Ectodermal cell (in vitro differentiated cells): ENCODE measurements around the gene TMED9.
"Not testable (repeated sequence)": the region's sequence is repeated elsewhere in the genome, so short reads cannot be mapped to it uniquely, and the experiment has no call there.

Experiments
- H3K27ac ChIP-seq: 2 replicates; pipeline ENCODE4 v1.7.0; 2013; ENCODE audit warnings: mild to moderate bottlenecking, low read depth, low read length; ENCODE audit not compliant: insufficient read depth, poor library complexity, severe bottlenecking
- H3K27me3 ChIP-seq: 2 replicates; pipeline ENCODE4 v1.7.0; 2013; ENCODE audit warnings: mild to moderate bottlenecking, low read length; ENCODE audit not compliant: insufficient read depth, control insufficient read depth, poor library complexity, severe bottlenecking
- H3K36me3 ChIP-seq: one replicate; pipeline ENCODE4 v1.7.0; 2013; ENCODE audit warnings: low read length; ENCODE audit not compliant: control insufficient read depth, insufficient read depth
- H3K4me1 ChIP-seq: one replicate; pipeline ENCODE4 v1.7.0; 2013; ENCODE audit warnings: low read length; ENCODE audit not compliant: control insufficient read depth, insufficient read depth
- H3K4me3 ChIP-seq: 2 replicates; pipeline ENCODE4 v1.7.0; 2013; ENCODE audit warnings: low read depth, low read length, control low read depth; ENCODE audit not compliant: insufficient read depth
- H3K9me3 ChIP-seq: 2 replicates; pipeline ENCODE4 v1.7.0; 2013; ENCODE audit warnings: mild to moderate bottlenecking, low read length, moderate library complexity; ENCODE audit not compliant: control insufficient read depth
- WGBS, 2 experiments: methylation state at CpG; one replicate each; pipeline ENCODE4 v1.1.7; 2013; ENCODE audit warnings: missing lambda C conversion rate in 2 of 2; 5-methylcytosine and 5-hydroxymethylcytosine counted together

Gene TMED9

DNA sequence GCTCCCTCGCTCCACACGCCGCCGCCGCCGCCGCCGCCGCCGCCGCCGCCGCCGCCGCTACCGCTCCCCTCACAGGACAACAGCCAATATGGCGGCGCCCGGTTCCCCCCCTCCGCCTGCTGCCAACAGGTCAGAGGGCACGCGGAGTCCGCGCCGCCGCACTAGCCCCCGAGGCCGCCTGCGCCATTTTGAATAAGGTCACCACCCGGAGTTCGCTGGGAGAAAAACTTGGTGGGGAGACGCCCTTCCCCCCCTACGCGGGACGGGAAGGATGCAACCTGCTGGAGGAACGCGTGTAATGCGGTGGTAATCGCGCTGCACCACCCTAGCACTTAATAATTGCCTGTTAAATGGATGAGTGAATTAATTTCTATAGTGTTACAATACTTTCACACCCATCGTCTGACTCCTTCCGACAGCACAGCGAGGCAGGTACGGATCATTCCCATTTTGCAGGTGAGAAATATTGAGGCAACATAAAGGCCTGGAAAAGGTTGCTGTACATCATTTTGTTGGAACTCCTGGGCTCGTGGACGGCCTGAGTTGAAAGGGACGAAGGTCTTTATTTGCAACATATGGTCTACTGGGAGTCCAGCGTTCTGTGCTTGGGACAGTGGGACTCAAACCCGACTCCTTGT, 37.4 kb upstream of the TMED9 start, which contains the start of gene FAM193B:
Gene FAM193B, minus strand, starts transcription at position 90 of the 638 bp plus-strand sequence. CDS start 105 bp downstream, outside the sequence.
- Histone ChIP-seq H3K27me3 (no peaks in the 10 kb centered on the region), H3K9me3 (no peaks in the 10 kb centered on the region), H3K4me3 (peak within 1 kb of the TSS; percentile 57), H3K4me1 (peaks cover 7% of the 10 kb centered on the region), H3K27ac (no peak within 1 kb of the TSS), H3K36me3 (peaks cover 12% of the 10 kb centered on the region)
- WGBS, 2 experiments: 16% methylated on average over 49 of the region's 49 CpGs

DNA sequence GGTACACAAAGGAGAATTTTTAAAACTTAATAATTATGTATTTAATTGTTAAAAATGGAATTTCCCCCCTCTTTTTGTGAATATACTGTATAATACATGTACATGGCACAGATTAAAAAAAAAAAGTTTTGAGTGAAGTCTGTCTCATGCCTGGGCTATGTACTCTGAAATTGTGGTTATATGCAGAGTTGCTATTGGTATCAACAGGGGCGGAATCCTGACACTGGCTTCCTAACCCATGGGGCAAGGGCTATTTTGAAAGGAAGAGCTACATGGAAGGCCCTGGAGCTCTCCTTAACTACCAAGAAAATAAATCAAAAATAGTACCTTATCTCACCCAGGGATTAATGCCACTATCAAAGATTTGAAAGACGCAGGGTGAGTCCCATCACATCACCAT, 36.8 kb upstream of the TMED9 start:
- Histone ChIP-seq H3K27ac (no peak overlapping the region), H3K4me3 (no peak overlapping the region), H3K27me3 (no peaks in the 10 kb centered on the region), H3K36me3 (peaks cover 10% of the 10 kb centered on the region), H3K4me1 (peaks cover 7% of the 10 kb centered on the region), H3K9me3 (no peaks in the 10 kb centered on the region)
- 94 to 96% methylated on average over 2 of the region's 2 CpGs for WGBS, 2 experiments

DNA sequence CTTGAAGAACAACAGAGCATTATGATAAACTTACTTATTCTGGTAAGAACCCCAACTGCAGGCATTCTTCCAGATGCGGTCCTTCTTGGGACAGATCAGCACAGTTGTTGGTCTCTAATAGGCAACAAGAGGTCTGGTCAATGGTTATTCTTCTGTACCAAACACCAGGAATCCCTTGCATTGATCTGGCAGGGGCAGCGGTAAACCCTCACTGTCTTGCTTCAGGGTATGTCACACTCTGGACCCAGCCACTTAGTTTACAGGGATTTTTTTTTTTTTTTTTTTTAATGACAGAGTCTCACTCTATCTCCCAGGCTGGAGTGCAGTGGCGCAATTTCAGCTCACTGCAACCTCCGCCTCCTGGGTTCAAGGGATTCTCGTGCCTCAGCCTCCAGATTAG, 36.3 kb upstream of the TMED9 start:
- WGBS, 2 experiments: 87 to 92% methylated on average over 5 of the region's 5 CpGs
- Histone ChIP-seq H3K4me3 (no peak overlapping the region), H3K27ac (no peak overlapping the region), H3K27me3 (no peaks in the 10 kb centered on the region), H3K4me1 (peaks cover 7% of the 10 kb centered on the region), H3K9me3 (no peaks in the 10 kb centered on the region), H3K36me3 (peaks cover 6% of the 10 kb centered on the region)

DNA sequence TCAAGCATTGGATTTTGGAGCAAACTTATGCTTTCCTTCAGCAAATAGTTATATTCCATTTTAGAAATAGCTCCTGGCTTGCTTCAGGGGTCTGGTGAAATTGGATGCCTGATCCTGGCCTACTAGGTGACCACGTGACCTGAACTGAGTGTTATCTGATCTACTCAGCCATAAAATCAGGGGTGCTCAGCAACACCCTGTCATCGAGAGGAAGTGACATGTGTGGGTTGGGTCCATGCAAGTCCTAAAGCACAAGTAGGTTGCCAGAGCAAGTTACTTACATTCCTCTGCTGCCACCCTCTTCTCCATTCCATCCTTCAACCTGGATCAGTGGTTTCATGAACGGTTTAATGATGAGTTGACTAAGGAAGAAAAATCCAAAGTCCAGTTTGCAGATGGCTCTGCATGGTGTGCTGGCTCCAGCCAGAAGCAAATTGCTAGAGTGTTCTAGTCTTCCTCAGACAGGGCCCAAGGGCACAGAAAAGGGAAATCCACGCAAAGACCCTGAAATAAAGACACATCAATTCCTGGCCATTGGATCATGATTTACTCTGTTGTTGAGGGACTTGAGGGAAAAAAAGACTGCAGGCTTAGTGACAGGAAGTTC, 34.9 kb upstream of the TMED9 start:
- Histone ChIP-seq H3K27me3 (no peaks in the 10 kb centered on the region), H3K27ac (no peak overlapping the region), H3K4me3 (no peak overlapping the region), H3K36me3 (no peaks in the 10 kb centered on the region), H3K9me3 (no peaks in the 10 kb centered on the region), H3K4me1 (peaks cover 7% of the 10 kb centered on the region)
- 89 to 91% methylated on average over 4 of the region's 4 CpGs for WGBS, 2 experiments

DNA sequence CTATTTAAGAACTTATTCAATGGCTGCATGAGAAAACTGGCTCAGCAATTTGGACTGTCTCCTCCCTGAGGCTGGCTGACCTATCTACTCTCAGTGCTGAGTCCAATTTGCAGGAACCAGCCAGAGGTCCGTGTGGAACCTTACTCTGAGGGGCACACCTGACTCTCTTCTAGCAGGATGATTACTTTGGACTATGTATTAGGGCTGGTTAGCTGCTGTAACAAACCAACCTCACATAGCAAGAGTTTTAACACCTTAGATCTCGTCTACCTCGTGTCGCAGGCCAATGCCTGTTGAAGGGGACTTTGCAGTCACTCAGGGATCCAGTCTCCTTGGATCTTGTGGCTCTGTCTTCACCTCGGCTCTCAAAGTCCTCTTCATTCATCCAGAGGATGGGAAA, 34.2 kb upstream of the TMED9 start:
- Histone ChIP-seq H3K4me1 (peaks cover 4% of the 10 kb centered on the region), H3K36me3 (no peaks in the 10 kb centered on the region), H3K9me3 (no peaks in the 10 kb centered on the region), H3K27me3 (no peaks in the 10 kb centered on the region), H3K4me3 (no peak overlapping the region), H3K27ac (no peak overlapping the region)
- 94% methylated on average over 5 of the region's 5 CpGs for WGBS, 2 experiments

DNA sequence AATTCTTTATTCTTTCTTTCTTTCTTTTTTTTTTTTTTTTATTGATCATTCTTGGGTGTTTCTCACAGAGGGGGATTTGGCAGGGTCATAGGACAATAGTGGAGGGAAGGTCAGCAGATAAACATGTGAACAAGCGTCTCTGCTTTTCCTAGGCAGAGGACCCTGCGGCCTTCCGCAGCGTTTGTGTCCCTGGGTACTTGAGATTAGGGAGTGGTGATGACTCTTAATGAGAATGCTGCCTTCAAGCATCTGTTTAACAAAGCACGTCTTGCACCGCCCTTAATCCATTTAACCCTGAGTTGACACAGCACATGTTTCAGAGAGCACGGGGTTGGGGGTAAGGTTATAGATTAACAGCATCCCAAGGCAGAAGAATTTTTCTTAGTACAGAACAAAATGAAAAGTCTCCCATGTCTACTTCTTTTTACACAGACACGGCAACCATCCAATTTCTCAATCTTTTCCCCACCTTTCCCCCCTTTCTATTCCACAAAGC, 32.5 kb upstream of the TMED9 start:
- not testable (repeated sequence) for H3K36me3 ChIP-seq, H3K27me3 ChIP-seq, H3K4me1 ChIP-seq, H3K4me3 ChIP-seq, H3K9me3 ChIP-seq, H3K27ac ChIP-seq
- WGBS, 2 experiments: 51 to 60% methylated on average over 5 of the region's 8 CpGs

DNA sequence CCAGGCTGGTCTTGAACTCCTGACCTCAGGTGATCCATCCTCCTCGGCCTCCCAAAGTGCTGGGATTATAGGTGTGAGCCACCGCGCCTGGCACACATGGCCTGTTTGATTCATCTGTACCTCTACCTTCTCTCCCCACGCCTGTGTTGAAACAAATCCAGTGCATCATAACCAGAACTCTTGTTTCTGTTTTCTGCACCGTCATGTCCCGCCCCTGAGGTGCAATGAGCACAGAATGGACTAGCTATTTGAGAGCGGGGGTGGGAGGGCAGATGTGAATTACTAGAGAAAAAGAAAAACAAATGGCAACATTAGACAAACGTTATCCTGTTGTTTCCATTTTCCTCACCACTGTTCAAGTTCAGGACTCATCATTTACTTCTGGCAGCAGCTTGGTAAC, 27.0 kb upstream of the TMED9 start:
- Histone ChIP-seq H3K36me3 (no peaks in the 10 kb centered on the region), H3K4me1 (no peaks in the 10 kb centered on the region), H3K27ac (no peak overlapping the region), H3K9me3 (no peaks in the 10 kb centered on the region), H3K27me3 (no peaks in the 10 kb centered on the region), H3K4me3 (no peak overlapping the region)
- WGBS, 2 experiments: 92 to 93% methylated on average over 8 of the region's 8 CpGs

DNA sequence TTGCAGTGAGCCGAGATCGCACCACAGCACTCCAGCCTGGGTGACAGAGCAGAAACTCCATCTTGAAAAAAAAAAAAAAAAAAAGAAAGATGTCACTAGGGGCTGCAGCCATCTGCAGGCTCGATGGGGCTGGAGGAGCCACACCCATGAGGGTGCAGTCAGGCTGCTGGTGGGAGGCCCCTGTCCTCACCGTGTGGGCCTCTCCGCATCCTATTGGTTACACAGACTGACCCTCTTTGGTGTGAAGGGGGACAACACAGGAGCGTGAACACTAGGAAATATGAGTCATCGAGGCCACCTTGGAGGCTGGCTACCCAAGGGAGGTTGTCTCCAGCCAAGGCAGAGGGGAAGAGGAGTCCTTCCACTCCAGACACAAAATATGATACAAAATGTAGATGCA, 23.7 kb upstream of the TMED9 start:
- no peaks in the 10 kb centered on the region for H3K27me3 ChIP-seq
- H3K27ac ChIP-seq: no peak overlapping the region
- 78 to 84% methylated on average over 7 of the region's 7 CpGs for WGBS, 2 experiments
- no peak overlapping the region for H3K4me3 ChIP-seq
- no peaks in the 10 kb centered on the region for H3K4me1 ChIP-seq
- no peaks in the 10 kb centered on the region for H3K9me3 ChIP-seq
- H3K36me3 ChIP-seq: no peaks in the 10 kb centered on the region

DNA sequence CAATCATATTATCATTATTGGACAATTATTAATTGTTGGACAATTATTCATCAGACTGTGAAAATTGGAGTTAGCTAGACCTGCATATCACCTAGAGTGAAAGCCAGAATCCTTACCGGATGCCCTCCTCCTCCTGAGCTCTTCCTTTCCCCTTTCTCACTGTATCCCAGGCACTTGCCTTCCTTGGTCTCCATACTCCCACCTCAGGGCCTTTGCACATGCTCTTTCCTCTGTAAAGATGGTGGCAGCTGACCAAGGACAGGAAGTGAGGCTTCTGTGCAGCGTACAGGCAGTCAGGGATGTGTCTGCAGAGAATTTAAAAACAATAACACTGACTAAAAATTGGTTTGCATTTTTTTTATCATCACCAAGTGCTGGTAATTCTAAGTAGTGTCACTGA, 22.1 kb upstream of the TMED9 start:
- WGBS, 2 experiments: 80 to 86% methylated on average over 2 of the region's 2 CpGs
- H3K9me3 ChIP-seq: no peaks in the 10 kb centered on the region

DNA sequence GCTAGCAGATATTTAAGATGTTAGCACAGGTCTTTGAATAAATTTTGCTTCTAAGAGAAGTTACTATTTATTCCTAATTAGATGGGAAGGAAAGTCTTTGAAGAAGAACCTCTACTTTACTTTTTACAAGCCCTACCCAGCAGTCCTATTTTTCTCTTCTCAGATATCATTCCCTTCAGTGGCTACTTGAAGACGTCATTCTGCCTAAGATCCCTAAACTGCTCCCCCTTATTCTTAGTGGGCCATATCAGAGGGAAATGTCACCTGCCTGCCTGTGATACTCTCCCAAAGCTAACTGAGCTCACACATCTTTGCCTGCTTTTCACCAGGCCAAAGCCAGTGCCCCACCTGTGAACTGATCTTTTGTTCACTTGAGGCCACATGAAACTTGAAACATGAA, 16.5 kb upstream of the TMED9 start:
- H3K27ac ChIP-seq: no peak overlapping the region
- H3K36me3 ChIP-seq: no peaks in the 10 kb centered on the region
- H3K4me3 ChIP-seq: no peak overlapping the region
- H3K27me3 ChIP-seq: no peaks in the 10 kb centered on the region
- no peaks in the 10 kb centered on the region for H3K4me1 ChIP-seq
- H3K9me3 ChIP-seq: no peaks in the 10 kb centered on the region
- WGBS, 2 experiments: 72 to 78% methylated on average over 1 of the region's 1 CpG

More for the DNA sequence above, 22.1 kb upstream of the TMED9 start:
- no peaks in the 10 kb centered on the region for H3K27me3 ChIP-seq
- H3K36me3 ChIP-seq: no peaks in the 10 kb centered on the region
- H3K4me3 ChIP-seq: no peak overlapping the region
- H3K4me1 ChIP-seq: no peaks in the 10 kb centered on the region
- no peak overlapping the region for H3K27ac ChIP-seq
